SK-N-MC (cell line): Measurements from ENCODE around the gene MDM1.

Experiments used
- EZH2 ChIP-seq: fragments of 200-600 bp; sonication (generic); IDR thresholded peaks from one replicate; pipeline ENCODE4 v1.6.1; 2017; ENCODE audit warnings: antibody characterized with exemption
- POLR2AphosphoS5 ChIP-seq: IDR thresholded peaks from 2 replicates; pipeline ENCODE4 v1.6.1; 2012; ENCODE audit warnings: mild to moderate bottlenecking, low read depth, low read length, borderline replicate concordance

DNA sequence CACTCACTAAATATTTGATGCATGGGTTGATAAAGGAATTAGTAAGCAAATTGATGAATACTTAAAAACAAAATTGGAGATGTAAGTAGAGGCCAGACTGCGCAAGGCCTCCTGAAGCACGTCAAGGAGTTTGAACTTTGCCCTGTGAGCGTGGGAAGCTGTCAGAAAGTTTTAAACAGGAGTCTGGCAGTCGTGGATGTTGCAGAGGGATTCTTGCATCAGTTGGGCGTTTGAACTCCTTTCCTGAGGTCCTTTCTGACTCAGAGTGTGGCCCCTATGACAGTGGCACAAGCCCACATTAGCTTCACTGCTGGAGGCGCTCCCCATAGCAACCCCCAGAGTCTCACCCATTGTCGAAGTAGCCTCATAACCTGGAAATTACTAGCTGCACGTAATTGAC, 60.8 kb downstream of the MDM1 start:
- TF ChIP-seq EZH2 (no peak), POLR2AphosphoS5 (no peak)
